K562 (cell line): Measurements from ENCODE around the gene KCNMB3. TPM values are rescaled to one million over a fixed set of nuclear protein-coding genes. Genes with fewer than 3 reads are reported as not detected.
A peak's percentile ranks its signal among the peaks of the same experiment; 100 is the strongest.

Experiments
- ARID1B ChIP-seq: fragments of 450-650 bp; IDR thresholded peaks from 2 replicates; pipeline ENCODE4 v1.6.1; 2016; ENCODE audit warnings: antibody characterized with exemption, mild to moderate bottlenecking, inconsistent platforms
- CAMTA2 ChIP-seq: fragments of 250-450 bp; sonication (Bioruptor Pico); conservative IDR thresholded peaks from 2 replicates; pipeline ENCODE4 v1.5.1; 2022
- CBFB ChIP-seq: sonication (generic); formaldehyde crosslinking; IDR thresholded peaks from 2 replicates; pipeline ENCODE4 v1.4.0; 2020; ENCODE audit warnings: mild to moderate bottlenecking, missing genetic modification reagents
- CEBPB ChIP-seq: fragments of 450-650 bp; IDR thresholded peaks from 2 replicates; pipeline ENCODE4 v1.6.1; 2016; ENCODE audit warnings: missing genetic modification characterization, missing compliant biosample characterization
- ESRRB ChIP-seq: fragments of 250-450 bp; sonication (Bioruptor Pico); IDR thresholded peaks from 2 replicates; pipeline ENCODE4 v1.5.0; 2020; ENCODE audit warnings: mild to moderate bottlenecking, moderate library complexity, borderline replicate concordance
- HLTF ChIP-seq: fragments of 450-650 bp; IDR thresholded peaks from 2 replicates; pipeline ENCODE4 v1.6.1; 2016
- ILK ChIP-seq: fragments of 450-650 bp; IDR thresholded peaks from 2 replicates; pipeline ENCODE4 v1.6.1; 2016; ENCODE audit warnings: missing genetic modification characterization, low read depth, mild to moderate bottlenecking, missing compliant biosample characterization, moderate library complexity, borderline replicate concordance
- RNF219 ChIP-seq: fragments of 250-450 bp; sonication (Bioruptor Pico); IDR thresholded peaks from 2 replicates; pipeline ENCODE4 v1.5.0; 2022; ENCODE audit warnings: mild to moderate bottlenecking
- SRSF9 ChIP-seq: fragments of 200-400 bp; formaldehyde crosslinking; IDR thresholded peaks from 2 replicates; pipeline ENCODE4 v1.6.1; 2017; ENCODE audit warnings: low read depth, low read length, borderline replicate concordance
- STAG1 ChIP-seq: sonication (generic); formaldehyde crosslinking; IDR thresholded peaks from 2 replicates; pipeline ENCODE4 v1.5.0; 2020; ENCODE audit warnings: missing genetic modification reagents, borderline replicate concordance
- ZHX1 ChIP-seq: fragments of 150-350 bp; conservative IDR thresholded peaks from 2 replicates; pipeline ENCODE4 v1.6.1; 2014; ENCODE audit warnings: low read length
- ZNF592 ChIP-seq: fragments of 450-650 bp; IDR thresholded peaks from 2 replicates; pipeline ENCODE4 v1.6.1; 2017; ENCODE audit warnings: antibody characterized with exemption, mild to moderate bottlenecking
- polyA plus RNA-seq, 8 experiments: library from polyadenylated mRNA; depleted of rRNA in 4 of 8; stranded (reverse) in 5 of 8; unstranded in 3 of 8; fragments of >200 nt; fragmentation: Nextera tagmentation in 2 of 8; fragmentation: Illumina TruSeq in 1 of 8; extraction: Ambion mirVana in 2 of 8; extraction: Trizol in 1 of 8; gene quantifications; 2 replicates each; pipeline versions ENCODE4 v1.2.1 to v1.2.3, GENCODE V29; 2011 to 2014; ENCODE audit warnings: inconsistent platforms in 1 of 8, missing spikeins in 1 of 8
- total RNA-seq, 7 experiments: library from RNA; depleted of rRNA in 6 of 7; stranded (reverse); fragments of >200 nt in 6 of 7; fragmentation: Illumina TruSeq in 2 of 7; extraction: Trizol in 2 of 7; gene quantifications; 2 replicates each; pipeline versions ENCODE4 v1.2.1 to v1.2.3, GENCODE V29; 2011 to 2021; ENCODE audit warnings: low replicate concordance in 1 of 7
- TF ChIP-seq, protein P1 (sequence below): IDR thresholded peaks from 3 replicates; pipeline ENCODE4 v1.6.1; 2011; ENCODE audit warnings: borderline replicate concordance, mild to moderate bottlenecking, moderate library complexity; ENCODE audit not compliant: insufficient read length; ENCODE audit errors: extremely low read depth
- TF ChIP-seq, protein P2 (sequence below): sonication (generic); formaldehyde crosslinking; IDR thresholded peaks from 2 replicates; pipeline ENCODE4 v1.8.1; 2022; ENCODE audit warnings: missing genetic modification reagents

The KCNMB3 gene
- total and polyA plus RNA-seq, 9 of the 15 experiments (the other 6 are each of a cell fraction or from before 2014, with no cell fraction given) = 7.0 to 21.1 (median 14.3) TPM

DNA sequence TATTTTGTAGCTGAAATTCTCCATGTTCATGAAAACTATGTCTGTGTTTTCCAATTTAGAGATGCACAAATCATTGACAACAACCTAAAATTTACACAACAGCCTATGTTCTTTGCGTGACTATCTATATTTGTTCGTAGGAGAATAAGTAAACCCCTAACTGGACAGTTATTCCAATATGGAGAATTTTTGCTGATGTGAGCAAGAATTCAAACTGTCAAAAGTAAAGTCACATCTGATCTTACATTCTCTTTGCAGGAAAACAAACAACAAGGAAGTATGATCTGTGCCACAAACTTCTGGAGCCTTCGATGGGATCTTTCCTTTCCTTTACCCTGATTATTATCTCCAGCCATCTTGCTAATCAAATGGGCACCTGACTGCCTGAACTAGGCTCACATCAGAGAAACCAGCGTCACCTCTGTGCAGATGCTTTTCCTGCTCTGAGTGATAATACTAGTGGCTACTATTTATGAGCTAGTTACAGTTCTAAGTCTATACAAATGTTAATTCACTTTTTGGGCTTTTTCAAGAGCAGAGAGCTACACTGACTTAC lies 18.3 kb upstream of the KCNMB3 start (continued):
- TF ChIP-seq ZHX1 (no peak), STAG1 (no peak), ILK (no peak), CBFB (CRISPR knock-in tag) (no peak), SRSF9 (no peak), CAMTA2 (no peak), ZNF592 (peak; percentile 66; the same call in 1 of the 2 replicates), ESRRB (CRISPR knock-in tag) (no peak), ARID1B (peak; percentile 53; the same call in 1 of the 2 replicates), RNF219 (CRISPR knock-in tag) (no peak), HLTF (no peak), CEBPB (tag) (no peak)
- TF ChIP-seq, protein P1, sequence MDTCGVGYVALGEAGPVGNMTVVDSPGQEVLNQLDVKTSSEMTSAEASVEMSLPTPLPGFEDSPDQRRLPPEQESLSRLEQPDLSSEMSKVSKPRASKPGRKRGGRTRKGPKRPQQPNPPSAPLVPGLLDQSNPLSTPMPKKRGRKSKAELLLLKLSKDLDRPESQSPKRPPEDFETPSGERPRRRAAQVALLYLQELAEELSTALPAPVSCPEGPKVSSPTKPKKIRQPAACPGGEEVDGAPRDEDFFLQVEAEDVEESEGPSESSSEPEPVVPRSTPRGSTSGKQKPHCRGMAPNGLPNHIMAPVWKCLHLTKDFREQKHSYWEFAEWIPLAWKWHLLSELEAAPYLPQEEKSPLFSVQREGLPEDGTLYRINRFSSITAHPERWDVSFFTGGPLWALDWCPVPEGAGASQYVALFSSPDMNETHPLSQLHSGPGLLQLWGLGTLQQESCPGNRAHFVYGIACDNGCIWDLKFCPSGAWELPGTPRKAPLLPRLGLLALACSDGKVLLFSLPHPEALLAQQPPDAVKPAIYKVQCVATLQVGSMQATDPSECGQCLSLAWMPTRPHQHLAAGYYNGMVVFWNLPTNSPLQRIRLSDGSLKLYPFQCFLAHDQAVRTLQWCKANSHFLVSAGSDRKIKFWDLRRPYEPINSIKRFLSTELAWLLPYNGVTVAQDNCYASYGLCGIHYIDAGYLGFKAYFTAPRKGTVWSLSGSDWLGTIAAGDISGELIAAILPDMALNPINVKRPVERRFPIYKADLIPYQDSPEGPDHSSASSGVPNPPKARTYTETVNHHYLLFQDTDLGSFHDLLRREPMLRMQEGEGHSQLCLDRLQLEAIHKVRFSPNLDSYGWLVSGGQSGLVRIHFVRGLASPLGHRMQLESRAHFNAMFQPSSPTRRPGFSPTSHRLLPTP = no peak
- TF ChIP-seq, protein P2, sequence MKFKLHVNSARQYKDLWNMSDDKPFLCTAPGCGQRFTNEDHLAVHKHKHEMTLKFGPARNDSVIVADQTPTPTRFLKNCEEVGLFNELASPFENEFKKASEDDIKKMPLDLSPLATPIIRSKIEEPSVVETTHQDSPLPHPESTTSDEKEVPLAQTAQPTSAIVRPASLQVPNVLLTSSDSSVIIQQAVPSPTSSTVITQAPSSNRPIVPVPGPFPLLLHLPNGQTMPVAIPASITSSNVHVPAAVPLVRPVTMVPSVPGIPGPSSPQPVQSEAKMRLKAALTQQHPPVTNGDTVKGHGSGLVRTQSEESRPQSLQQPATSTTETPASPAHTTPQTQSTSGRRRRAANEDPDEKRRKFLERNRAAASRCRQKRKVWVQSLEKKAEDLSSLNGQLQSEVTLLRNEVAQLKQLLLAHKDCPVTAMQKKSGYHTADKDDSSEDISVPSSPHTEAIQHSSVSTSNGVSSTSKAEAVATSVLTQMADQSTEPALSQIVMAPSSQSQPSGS (CRISPR knock-in tag) = no peak
